Measurements from ENCODE around the gene GFRA4.

Gene GFRA4

DNA sequence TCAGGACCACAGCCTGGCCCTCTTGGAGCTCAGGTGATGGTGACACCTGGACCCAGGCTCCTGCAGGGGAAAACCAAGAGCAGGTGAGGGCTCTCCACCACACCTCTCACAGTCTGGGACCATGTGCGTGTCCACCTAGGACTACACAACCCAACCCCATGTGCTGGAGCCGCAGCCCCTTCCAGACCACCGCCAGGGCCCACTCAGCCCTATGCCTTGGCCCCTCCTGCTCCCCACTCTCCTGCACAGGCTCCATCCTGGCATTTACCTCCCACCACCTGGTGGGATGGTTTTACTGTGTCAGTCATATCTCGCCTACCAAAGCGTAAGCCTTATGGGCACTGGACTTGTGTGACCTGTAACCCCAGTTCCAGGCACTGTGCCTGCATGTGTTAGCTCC is 31.7 kb upstream of the GFRA4 start:
- no peak for DNase-seq (ENCODE audit: low read depth in 2 of 2)

DNA sequence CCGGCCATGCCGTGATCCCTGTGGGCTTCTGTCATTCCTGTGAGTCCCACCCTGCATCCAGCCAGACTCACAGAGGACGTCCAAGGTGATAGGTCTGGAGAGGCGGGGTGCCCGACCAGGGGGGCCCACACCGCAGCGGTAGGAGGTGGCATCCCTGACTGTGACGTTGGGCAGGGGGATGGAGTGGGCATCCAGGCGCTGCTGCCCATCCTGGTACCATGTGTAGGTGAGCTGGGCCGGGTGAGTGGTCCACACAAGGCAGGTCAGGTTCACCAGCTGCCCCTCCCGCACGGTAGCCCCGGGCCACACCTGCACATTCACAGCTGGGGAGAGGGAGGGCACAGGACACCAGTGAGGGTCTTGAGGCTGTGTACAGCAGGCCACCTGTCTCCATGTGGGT is 30.2 kb upstream of the GFRA4 start:
- no peak for DNase-seq (ENCODE audit: low read depth in 2 of 2)

- DNase-seq (ENCODE audit: low read depth in 2 of 2), result no peak
Measured at GRCh38 chr20:3692706-3693294, 29.6 kb upstream of the GFRA4 start.

GRCh38 chr20:3691897-3692296 is 28.7 kb upstream of the GFRA4 start:
- DNase-seq (ENCODE audit: low read depth in 2 of 2), result no peak

GRCh38 chr20:3691306-3691705 is 28.1 kb upstream of the GFRA4 start:
- DNase-seq (ENCODE audit: low read depth in 2 of 2), result no peak

- DNase-seq (ENCODE audit: low read depth in 2 of 2), result no peak
Measured at GRCh38 chr20:3690413-3690812, 27.2 kb upstream of the GFRA4 start.

- no peak for DNase-seq (ENCODE audit: low read depth in 2 of 2)
Measured at GRCh38 chr20:3689978-3690377, 26.8 kb upstream of the GFRA4 start.

- DNase-seq (ENCODE audit: low read depth in 2 of 2), result no peak
Measured at GRCh38 chr20:3687655-3688054, 24.5 kb upstream of the GFRA4 start.

- DNase-seq (ENCODE audit: low read depth in 2 of 2), result no peak
Measured at GRCh38 chr20:3686867-3687321, 23.7 kb upstream of the GFRA4 start.

DNA sequence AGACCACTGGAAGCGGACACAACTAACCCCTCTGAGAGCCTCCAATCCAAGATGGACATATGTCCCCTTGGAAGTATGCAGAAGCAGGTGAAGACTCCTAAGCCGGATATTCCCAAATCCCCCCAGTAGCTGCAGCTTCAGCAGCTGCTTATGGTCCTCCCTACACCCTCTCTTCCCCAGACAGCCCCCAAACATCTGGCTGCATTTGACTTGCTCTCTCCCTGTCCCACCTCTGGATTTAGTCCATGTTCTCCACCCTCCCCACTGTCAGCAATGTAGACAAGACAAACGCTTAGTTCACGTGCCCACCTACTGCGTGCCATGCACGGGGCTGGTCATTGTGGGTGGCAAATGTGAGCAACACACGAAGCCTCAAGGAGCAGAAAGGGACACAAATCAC is 23.2 kb upstream of the GFRA4 start:
- DNase-seq (ENCODE audit: low read depth in 2 of 2), result no peak

GRCh38 chr20:3685341-3685740 is 22.1 kb upstream of the GFRA4 start:
- no peak for DNase-seq (ENCODE audit: low read depth in 2 of 2)

DNA sequence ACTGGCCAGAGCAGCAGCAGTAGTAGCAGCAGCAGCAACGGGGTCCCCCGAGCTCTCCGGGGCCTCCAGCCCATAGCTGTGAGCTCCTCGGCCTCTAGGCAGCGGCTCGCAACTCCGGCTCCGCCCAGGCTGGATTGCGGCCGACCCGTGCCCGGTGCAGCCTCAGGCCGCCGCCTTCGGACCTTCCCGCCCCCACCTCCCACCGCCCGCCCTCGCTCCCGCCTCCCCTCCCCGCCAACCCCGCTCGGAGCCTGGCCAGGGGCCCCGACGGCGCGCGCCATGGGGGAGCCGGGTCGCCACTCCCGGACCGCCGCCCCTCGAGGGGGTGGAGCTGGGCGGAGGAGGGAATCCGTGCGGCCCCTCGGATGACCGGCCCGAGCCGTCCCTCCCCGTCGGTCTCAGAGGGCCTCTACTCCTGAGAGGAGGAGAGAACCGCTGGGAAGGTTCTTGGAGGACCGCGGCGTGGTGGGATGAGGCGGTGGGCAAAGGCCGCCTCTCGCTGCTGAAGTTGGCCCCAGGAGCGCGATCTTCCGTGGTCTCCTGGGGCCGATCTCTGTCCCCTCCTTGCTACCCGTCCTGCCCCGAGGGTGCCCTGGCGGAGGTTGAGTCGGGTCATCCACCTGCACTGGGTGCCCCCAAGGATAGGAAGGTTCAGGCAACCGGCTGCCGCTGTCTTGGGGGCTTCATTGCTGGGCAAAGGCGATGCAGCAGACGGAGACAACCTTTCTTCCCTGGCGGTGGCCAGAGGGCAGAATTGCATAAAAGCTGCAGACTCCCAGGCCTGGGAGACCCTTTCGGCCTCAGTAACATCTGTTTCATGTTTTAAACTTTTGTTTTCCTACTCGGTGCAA is 19.0 kb upstream of the GFRA4 start, which contains the start of gene ADAM33:
Gene ADAM33, minus strand, starts transcription at position 80 of the 851 bp plus-strand sequence. Its CDS starts 6 bp downstream, at position 74.
- DNase-seq (ENCODE audit: low read depth in 2 of 2), result no peak

- DNase-seq (ENCODE audit: low read depth in 2 of 2), result no peak
Measured at GRCh38 chr20:3681352-3681930, 18.2 kb upstream of the GFRA4 start.

DNA sequence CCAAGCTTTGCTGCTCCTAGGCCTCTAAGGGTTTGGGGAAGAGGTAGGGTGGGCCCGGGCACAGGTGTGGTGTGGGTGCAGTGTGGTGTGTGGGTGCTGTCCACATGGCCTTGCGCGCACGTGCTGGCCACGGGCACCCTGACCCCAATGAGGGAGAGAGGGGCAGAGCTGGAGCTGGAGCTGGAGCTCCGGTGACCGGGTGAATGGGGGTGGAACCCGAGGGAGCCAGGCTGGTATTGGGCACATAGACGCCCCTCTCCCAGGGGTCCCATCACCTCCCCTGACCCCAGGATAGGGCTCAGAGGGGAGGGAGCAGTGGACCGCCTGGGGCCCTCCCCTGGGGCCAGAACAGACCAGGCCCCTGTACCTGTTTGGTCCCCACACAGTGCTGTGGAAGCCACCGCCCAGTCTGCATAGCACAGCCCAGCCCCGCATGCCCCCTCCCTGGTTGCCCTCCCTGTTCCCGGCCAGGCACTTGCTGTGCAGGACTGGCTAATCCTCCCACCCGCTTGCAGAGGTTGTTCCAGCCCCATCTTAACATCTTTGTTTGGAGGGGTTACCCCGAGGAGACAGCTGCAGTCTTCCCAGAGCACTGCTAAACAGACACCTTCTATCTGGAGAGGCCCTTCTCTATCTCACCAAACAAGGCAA is 17.6 kb upstream of the GFRA4 start:
- DNase-seq (ENCODE audit: low read depth in 2 of 2), result no peak

- no peak for DNase-seq (ENCODE audit: low read depth in 2 of 2)
Measured at GRCh38 chr20:3679749-3680700, 16.8 kb upstream of the GFRA4 start.

- no peak for DNase-seq (ENCODE audit: low read depth in 2 of 2)
Measured at GRCh38 chr20:3678856-3679720, 15.9 kb upstream of the GFRA4 start.

GRCh38 chr20:3678198-3678597 is 15.0 kb upstream of the GFRA4 start:
- DNase-seq (ENCODE audit: low read depth in 2 of 2), result no peak

GRCh38 chr20:3677733-3678132 is 14.5 kb upstream of the GFRA4 start:
- DNase-seq (ENCODE audit: low read depth in 2 of 2), result no peak

- DNase-seq (ENCODE audit: low read depth in 2 of 2), result no peak
Measured at GRCh38 chr20:3674995-3675900, 12.0 kb upstream of the GFRA4 start.
